Embryonic facial prominence (tissue), 1 donor: ENCODE data around the gene SPP2.

Experiments used
- DNase-seq: peaks from one replicate; pipeline ENCODE4 v3.0.0-alpha.2; 2016; ENCODE audit errors: extremely low spot score

Gene SPP2

GRCh38 chr2:234092344-234092743 is 41.8 kb downstream of the SPP2 start:
- DNase-seq = no peak

- no peak for DNase-seq
Observed at GRCh38 chr2:234095301-234095700, 44.8 kb downstream of the SPP2 start.

GRCh38 chr2:234096164-234096563 is 45.7 kb downstream of the SPP2 start:
- no peak for DNase-seq

- DNase-seq = no peak
Observed at GRCh38 chr2:234098681-234099080, 48.2 kb downstream of the SPP2 start.

GRCh38 chr2:234099266-234099665 is 48.8 kb downstream of the SPP2 start:
- DNase-seq = no peak

GRCh38 chr2:234100686-234101085 is 50.2 kb downstream of the SPP2 start:
- DNase-seq = no peak

- DNase-seq = no peak
Observed at GRCh38 chr2:234102112-234102511, 51.6 kb downstream of the SPP2 start.

GRCh38 chr2:234107861-234108260 is 57.4 kb downstream of the SPP2 start:
- DNase-seq = no peak

- DNase-seq = no peak
Observed at GRCh38 chr2:234109321-234109720, 58.8 kb downstream of the SPP2 start.

- no peak for DNase-seq
Observed at GRCh38 chr2:234110219-234110618, 59.7 kb downstream of the SPP2 start.

GRCh38 chr2:234111523-234111922 is 61.0 kb downstream of the SPP2 start:
- DNase-seq = no peak

GRCh38 chr2:234116010-234116409 is 65.5 kb downstream of the SPP2 start:
- no peak for DNase-seq

- no peak for DNase-seq
Observed at GRCh38 chr2:234121999-234122398, 71.5 kb downstream of the SPP2 start.

GRCh38 chr2:234125451-234126145 is 75.1 kb downstream of the SPP2 start:
- DNase-seq = no peak

- no peak for DNase-seq
Observed at GRCh38 chr2:234126146-234126470, 75.6 kb downstream of the SPP2 start.
